Measurements from ENCODE around the gene EXOC6B. TPM values are rescaled to one million over a fixed set of nuclear protein-coding genes. Genes with fewer than 3 reads are reported as not detected.

EXOC6B gene
- polyA plus RNA-seq, 1 donor from 2014 or later: 3.2 TPM

GRCh38 chr2:72713857-72714256 is 112.0 kb downstream of the EXOC6B start:
- H3K9me3 Mint-ChIP-seq: no peaks in the 10 kb centered on the region
- H3K4me3 Mint-ChIP-seq: no peak overlapping the region
- no peak overlapping the region for H3K27ac Mint-ChIP-seq
- H3K4me1 Mint-ChIP-seq: peaks cover 2 to 17% (median 9%) of the 10 kb centered on the region in 3 donors
- H3K36me3 Mint-ChIP-seq: peaks cover 10% of the 10 kb centered on the region
- no peaks in the 10 kb centered on the region for H3K27me3 Mint-ChIP-seq

GRCh38 chr2:72712977-72713376 is 112.9 kb downstream of the EXOC6B start:
- Mint-ChIP-seq H3K4me1 (peaks cover 2 to 17% (median 9%) of the 10 kb centered on the region in 3 donors), H3K4me3 (no peak overlapping the region), H3K36me3 (peaks cover 10% of the 10 kb centered on the region), H3K27ac (no peak overlapping the region), H3K9me3 (no peaks in the 10 kb centered on the region), H3K27me3 (no peaks in the 10 kb centered on the region)

GRCh38 chr2:72712304-72712703 is 113.5 kb downstream of the EXOC6B start:
- Mint-ChIP-seq H3K9me3 (no peaks in the 10 kb centered on the region), H3K27ac (no peak overlapping the region), H3K36me3 (peaks cover 11% of the 10 kb centered on the region), H3K4me1 (peaks cover 2 to 17% (median 9%) of the 10 kb centered on the region in 3 donors), H3K27me3 (no peaks in the 10 kb centered on the region), H3K4me3 (no peak overlapping the region)

- H3K9me3 Mint-ChIP-seq: no peaks in the 10 kb centered on the region
Observed at GRCh38 chr2:72710418-72711152, 115.2 kb downstream of the EXOC6B start.

GRCh38 chr2:72708236-72708635 is 117.6 kb downstream of the EXOC6B start:
- Mint-ChIP-seq H3K4me1 (peaks cover 2 to 17% (median 9%) of the 10 kb centered on the region in 3 donors), H3K36me3 (peaks cover 12% of the 10 kb centered on the region), H3K4me3 (no peak overlapping the region), H3K27ac (no peak overlapping the region), H3K9me3 (no peaks in the 10 kb centered on the region), H3K27me3 (no peaks in the 10 kb centered on the region)

More at GRCh38 chr2:72710418-72711152, 115.2 kb downstream of the EXOC6B start:
- no peaks in the 10 kb centered on the region for H3K27me3 Mint-ChIP-seq
- H3K4me1 Mint-ChIP-seq: peaks cover 2 to 17% (median 9%) of the 10 kb centered on the region in 3 donors
- H3K27ac Mint-ChIP-seq: no peak overlapping the region
- H3K36me3 Mint-ChIP-seq: peaks cover 15% of the 10 kb centered on the region
- H3K4me3 Mint-ChIP-seq: no peak overlapping the region

GRCh38 chr2:72698300-72698699 is 127.5 kb downstream of the EXOC6B start:
- Mint-ChIP-seq H3K9me3 (peaks cover 0 to 2% (median 0%) of the 10 kb centered on the region in 3 donors), H3K27me3 (no peaks in the 10 kb centered on the region), H3K4me1 (peaks cover 0 to 6% (median 2%) of the 10 kb centered on the region in 3 donors), H3K27ac (no peak overlapping the region), H3K36me3 (peaks cover 8% of the 10 kb centered on the region), H3K4me3 (no peak overlapping the region)

GRCh38 chr2:72696559-72696958 is 129.3 kb downstream of the EXOC6B start:
- peaks cover 13% of the 10 kb centered on the region for H3K36me3 Mint-ChIP-seq
- peaks cover 0 to 2% (median 0%) of the 10 kb centered on the region in 3 donors for H3K9me3 Mint-ChIP-seq
- no peak overlapping the region for H3K27ac Mint-ChIP-seq
- no peak overlapping the region for H3K4me3 Mint-ChIP-seq
- no peaks in the 10 kb centered on the region for H3K27me3 Mint-ChIP-seq
- peaks cover 0 to 12% (median 2%) of the 10 kb centered on the region in 3 donors for H3K4me1 Mint-ChIP-seq

- Mint-ChIP-seq H3K27me3 (no peaks in the 10 kb centered on the region), H3K36me3 (peaks cover 13% of the 10 kb centered on the region), H3K27ac (no peak overlapping the region), H3K4me3 (no peak overlapping the region), H3K9me3 (peaks cover 0 to 2% (median 0%) of the 10 kb centered on the region in 3 donors), H3K4me1 (peaks cover 0 to 12% (median 2%) of the 10 kb centered on the region in 3 donors)
Observed at GRCh38 chr2:72695676-72696075, 130.2 kb downstream of the EXOC6B start.

- H3K4me3 Mint-ChIP-seq: no peak overlapping the region
- no peak overlapping the region for H3K27ac Mint-ChIP-seq
- peaks cover 13% of the 10 kb centered on the region for H3K36me3 Mint-ChIP-seq
- H3K27me3 Mint-ChIP-seq: no peaks in the 10 kb centered on the region
- peaks cover 0 to 2% (median 0%) of the 10 kb centered on the region in 3 donors for H3K9me3 Mint-ChIP-seq
- H3K4me1 Mint-ChIP-seq: peaks cover 0 to 12% (median 2%) of the 10 kb centered on the region in 3 donors
Observed at GRCh38 chr2:72694715-72695496, 130.9 kb downstream of the EXOC6B start.

GRCh38 chr2:72689579-72690195 is 136.1 kb downstream of the EXOC6B start:
- Mint-ChIP-seq H3K9me3 (no peaks in the 10 kb centered on the region), H3K4me3 (no peak overlapping the region), H3K27me3 (no peaks in the 10 kb centered on the region), H3K27ac (no peak overlapping the region), H3K4me1 (peaks cover 1 to 12% (median 2%) of the 10 kb centered on the region in 3 donors), H3K36me3 (peaks cover 8% of the 10 kb centered on the region)

- no peak overlapping the region for H3K27ac Mint-ChIP-seq
Observed at GRCh38 chr2:72685638-72686213, 140.1 kb downstream of the EXOC6B start.

GRCh38 chr2:72682061-72682460 is 143.8 kb downstream of the EXOC6B start:
- peaks cover 5% of the 10 kb centered on the region for H3K36me3 Mint-ChIP-seq
- H3K27me3 Mint-ChIP-seq: no peaks in the 10 kb centered on the region
- H3K4me3 Mint-ChIP-seq: no peak overlapping the region
- H3K4me1 Mint-ChIP-seq: peaks cover 0 to 2% (median 0%) of the 10 kb centered on the region in 3 donors
- no peaks in the 10 kb centered on the region for H3K9me3 Mint-ChIP-seq
- no peak overlapping the region for H3K27ac Mint-ChIP-seq

More at GRCh38 chr2:72685638-72686213, 140.1 kb downstream of the EXOC6B start:
- H3K27me3 Mint-ChIP-seq: no peaks in the 10 kb centered on the region
- no peaks in the 10 kb centered on the region for H3K9me3 Mint-ChIP-seq
- H3K4me1 Mint-ChIP-seq: peaks cover 0 to 1% (median 0%) of the 10 kb centered on the region in 3 donors
- H3K4me3 Mint-ChIP-seq: no peak overlapping the region
- H3K36me3 Mint-ChIP-seq: no peaks in the 10 kb centered on the region

- Mint-ChIP-seq H3K9me3 (no peaks in the 10 kb centered on the region), H3K4me1 (peaks cover 0 to 3% (median 0%) of the 10 kb centered on the region in 3 donors), H3K27ac (no peak overlapping the region), H3K27me3 (no peaks in the 10 kb centered on the region), H3K4me3 (no peak overlapping the region), H3K36me3 (peaks cover 5% of the 10 kb centered on the region)
Observed at GRCh38 chr2:72681016-72681995, 144.5 kb downstream of the EXOC6B start.

- no peak overlapping the region for H3K27ac Mint-ChIP-seq
- H3K36me3 Mint-ChIP-seq: peaks cover 8% of the 10 kb centered on the region
- no peaks in the 10 kb centered on the region for H3K27me3 Mint-ChIP-seq
- peaks cover 0 to 3% (median 0%) of the 10 kb centered on the region in 3 donors for H3K4me1 Mint-ChIP-seq
- H3K4me3 Mint-ChIP-seq: no peak overlapping the region
- H3K9me3 Mint-ChIP-seq: no peaks in the 10 kb centered on the region
Observed at GRCh38 chr2:72678024-72678423, 147.8 kb downstream of the EXOC6B start.

Data from IgD-negative memory B cell (primary cell).